ENCODE data around the gene PPP1R18. TPM values are rescaled to one million over a fixed set of nuclear protein-coding genes. Genes with fewer than 3 reads are reported as not detected.

PPP1R18 gene
- total and polyA plus RNA-seq, 9 of the 15 experiments (the other 6 are each of a cell fraction or from before 2014, with no cell fraction given), result 12.0 to 99.2 (median 42.6) TPM

GRCh38 chr6:30682143-30683117 lies 4.0 kb downstream of the PPP1R18 start:
- CTCF ChIA-PET (ENCODE audit: low intra/inter-chr PET ratio), result interaction anchor here (6.1 kb wide), 1 partner anchor 39 kb away, joined by 92 read pairs; the partner anchor contains the start of gene TUBB
- Histone ChIP-seq H3K79me2 (ENCODE audit: control insufficient read depth, insufficient read depth, low read length) (peaks cover 85% of the 10 kb centered on the region), H3K9ac (ENCODE audit: insufficient read depth in 1 of 2, low read depth in 2 of 2, low read length in 2 of 2) (peak overlapping the region; percentile 81 to 95), H3K4me3 (peak overlapping the region; percentile 81), H3K27ac (ENCODE audit: extremely low read depth, low read depth, low read length) (peak overlapping the region; percentile 88), H3K9me1 (ENCODE audit: control insufficient read depth, insufficient read depth, low read length) (no peaks in the 10 kb centered on the region), H3K27me3 (ENCODE audit: control insufficient read depth in 2 of 2, insufficient read depth in 2 of 2, low read length in 2 of 2) (no peaks in the 10 kb centered on the region), H2AFZ (ENCODE audit: low read depth, low read length) (peak overlapping the region; percentile 27), H3K4me1 (replicated peaks in 1 of 2; ENCODE audit: control insufficient read depth in 2 of 2, insufficient read depth in 2 of 2, low read length in 2 of 2) (peaks cover 41 to 80% of the 10 kb centered on the region in 2 experiments), H4K20me1 (replicated peaks; ENCODE audit: control insufficient read depth, insufficient read depth, low read length) (no peaks in the 10 kb centered on the region; the same call in 1 of the 2 replicates), H3K4me2 (ENCODE audit: insufficient read depth, low read length) (peak overlapping the region; percentile 97), H3K9me3 (replicated peaks; ENCODE audit: control insufficient read depth, insufficient read depth, low read depth, low read length) (no peaks in the 10 kb centered on the region), H3K36me3 (ENCODE audit: control insufficient read depth, insufficient read depth, low read length) (peaks cover 31% of the 10 kb centered on the region)
- FAIRE-seq (peak; percentile 91), DNase-seq (ENCODE audit: extremely low read depth in 1 of 4, low spot score in 3 of 4) (peak; percentile 76 to 93 (median 84)), ATAC-seq (peak; percentile 66)
- WGBS (ENCODE audit: insufficient coverage, low coverage, missing lambda C conversion rate), result 4% methylated on average over 11 of the region's 11 CpGs
- in situ Hi-C loops (cut with MboI), result no loop called here
- no TSS peak for BruUV-seq (replicated peaks)
- intact Hi-C loops (cut with micrococcal nuclease), result loop anchor here (1.0 to 10.0 kb wide), 3 partner anchors 35 to 405 kb away; partner anchors contain the start of gene MDC1
- POLR2A ChIA-PET, result interaction anchor here (0.5 to 7.0 kb wide), 15 partner anchors 8 to 981 kb away, joined by 3 to 118 read pairs (median 4); partner anchors contain the start of genes DHX16, MDC1, MRPS18B and NRM
- TF ChIP-seq HDGF (IDR thresholded peaks at IDR 0.05) (0 out of 2 replicates have a peak, but pooled peaks have one; percentile 25), RAD51 (IDR thresholded peaks at IDR 0.05; ENCODE audit: borderline replicate concordance, low read depth) (0 out of 2 replicates have a peak, but pooled peaks have one; percentile 10), RBM15 (IDR thresholded peaks at IDR 0.05; ENCODE audit: insufficient read depth, low read length) (no peak), DPF2 (IDR thresholded peaks at IDR 0.05) (peak; percentile 92), SREBF1 (IDR thresholded peaks at IDR 0.05; ENCODE audit: borderline replicate concordance, low read depth, low read length) (no peak), ETS1 (conservative IDR thresholded peaks at IDR 0.05; ENCODE audit: control insufficient read depth, low read depth, low read length) (peak; percentile 95), KAT8 (IDR thresholded peaks at IDR 0.05; ENCODE audit: low read depth) (no peak), MTF1 (CRISPR knock-in tag; IDR thresholded peaks at IDR 0.05; ENCODE audit: borderline replicate concordance) (no peak), MEF2D (tag; conservative IDR thresholded peaks at IDR 0.05; ENCODE audit: low read depth) (0 out of 2 replicates have a peak, but pooled peaks have one; percentile 47), SMAD1 (IDR thresholded peaks at IDR 0.05; ENCODE audit: low read depth, low read length, partially characterized antibody) (peak; percentile 28), POLR2A (conservative IDR thresholded peaks at IDR 0.05) (peak; percentile 85)
- TF ChIP-seq, protein P1, sequence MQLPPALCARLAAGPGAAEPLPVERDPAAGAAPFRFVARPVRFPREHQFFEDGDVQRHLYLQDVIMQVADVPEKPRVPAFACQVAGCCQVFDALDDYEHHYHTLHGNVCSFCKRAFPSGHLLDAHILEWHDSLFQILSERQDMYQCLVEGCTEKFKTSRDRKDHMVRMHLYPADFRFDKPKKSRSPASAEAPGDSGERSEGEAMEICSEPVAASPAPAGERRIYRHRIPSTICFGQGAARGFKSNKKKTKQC (CRISPR knock-in tag; IDR thresholded peaks at IDR 0.05), result no peak
- TF ChIP-seq, protein P2, sequence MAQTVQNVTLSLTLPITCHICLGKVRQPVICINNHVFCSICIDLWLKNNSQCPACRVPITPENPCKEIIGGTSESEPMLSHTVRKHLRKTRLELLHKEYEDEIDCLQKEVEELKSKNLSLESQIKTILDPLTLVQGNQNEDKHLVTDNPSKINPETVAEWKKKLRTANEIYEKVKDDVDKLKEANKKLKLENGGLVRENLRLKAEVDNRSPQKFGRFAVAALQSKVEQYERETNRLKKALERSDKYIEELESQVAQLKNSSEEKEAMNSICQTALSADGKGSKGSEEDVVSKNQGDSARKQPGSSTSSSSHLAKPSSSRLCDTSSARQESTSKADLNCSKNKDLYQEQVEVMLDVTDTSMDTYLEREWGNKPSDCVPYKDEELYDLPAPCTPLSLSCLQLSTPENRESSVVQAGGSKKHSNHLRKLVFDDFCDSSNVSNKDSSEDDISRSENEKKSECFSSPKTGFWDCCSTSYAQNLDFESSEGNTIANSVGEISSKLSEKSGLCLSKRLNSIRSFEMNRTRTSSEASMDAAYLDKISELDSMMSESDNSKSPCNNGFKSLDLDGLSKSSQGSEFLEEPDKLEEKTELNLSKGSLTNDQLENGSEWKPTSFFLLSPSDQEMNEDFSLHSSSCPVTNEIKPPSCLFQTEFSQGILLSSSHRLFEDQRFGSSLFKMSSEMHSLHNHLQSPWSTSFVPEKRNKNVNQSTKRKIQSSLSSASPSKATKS (CRISPR knock-in tag; IDR thresholded peaks at IDR 0.05), result no peak
